OCI-LY1 (cell line): ENCODE results near the gene PPP2R2C.

Source experiments
- H2AFZ ChIP-seq: fragments of 200-600 bp; sonication (generic), shearing (Covaris generic); 2 replicates; pipeline ENCODE4 v1.6.0; 2014; ENCODE audit warnings: antibody characterized with exemption, mild to moderate bottlenecking, low read length
- H3F3A ChIP-seq: fragments of 200-600 bp; sonication (generic), shearing (Covaris generic); 2 replicates; pipeline ENCODE4 v1.6.0; 2014; ENCODE audit warnings: mild to moderate bottlenecking, antibody characterized with exemption, low read length, moderate library complexity; ENCODE audit not compliant: insufficient read depth
- H3K27ac ChIP-seq: fragments of 200-600 bp; sonication (generic); 2 replicates; pipeline ENCODE4 v1.5.1; 2014; ENCODE audit warnings: low read length, mixed run types, mild to moderate bottlenecking, low read depth; ENCODE audit not compliant: poor library complexity, severe bottlenecking
- H3K27me3 ChIP-seq: fragments of 200-600 bp; sonication (generic); 2 replicates; pipeline ENCODE4 v1.6.0; 2014; ENCODE audit warnings: antibody characterized with exemption, mild to moderate bottlenecking, low read length, moderate library complexity; ENCODE audit not compliant: insufficient read depth
- H3K36me3 ChIP-seq: fragments of 200-600 bp; sonication (generic); 2 replicates; pipeline ENCODE4 v1.6.1; 2014; ENCODE audit warnings: mild to moderate bottlenecking, antibody characterized with exemption, low read length, moderate library complexity, mixed read lengths; ENCODE audit not compliant: insufficient read depth
- H3K4me1 ChIP-seq: fragments of 200-600 bp; sonication (generic); 2 replicates; pipeline ENCODE4 v1.5.1; 2014; ENCODE audit warnings: mild to moderate bottlenecking, low read length, moderate library complexity; ENCODE audit not compliant: insufficient read depth, severe bottlenecking
- H3K4me2 ChIP-seq: fragments of 200-600 bp; sonication (generic), shearing (Covaris generic); 2 replicates; pipeline ENCODE4 v1.6.1; 2014; ENCODE audit warnings: low read length
- H3K4me3 ChIP-seq: fragments of 200-600 bp; sonication (generic); 2 replicates; pipeline ENCODE4 v1.5.1; 2014; ENCODE audit warnings: low read length, low read depth, mild to moderate bottlenecking, mixed read lengths; ENCODE audit not compliant: poor library complexity, severe bottlenecking
- H3K79me2 ChIP-seq: fragments of 200-600 bp; shearing (Covaris generic); 2 replicates; pipeline ENCODE4 v1.6.1; 2016; ENCODE audit warnings: mixed run types, low read length, mixed read lengths; ENCODE audit not compliant: insufficient read depth
- H3K9ac ChIP-seq: fragments of 200-600 bp; sonication (generic), shearing (Covaris generic); 2 replicates; pipeline ENCODE4 v1.6.1; 2014; ENCODE audit warnings: mild to moderate bottlenecking, low read length, mixed read lengths
- H3K9me2 ChIP-seq: fragments of 200-600 bp; sonication (generic), shearing (Covaris generic); 2 replicates; pipeline ENCODE4 v1.6.1; 2014; ENCODE audit warnings: low read depth, mild to moderate bottlenecking, low read length, mixed read lengths
- H3K9me3 ChIP-seq: fragments of 200-600 bp; shearing (Covaris generic); 2 replicates; pipeline ENCODE4 v1.6.1; 2014; ENCODE audit warnings: low read length, mixed read lengths
- H4K20me1 ChIP-seq: fragments of 200-600 bp; sonication (generic), shearing (Covaris generic); 2 replicates; pipeline ENCODE4 v1.6.0; 2016; ENCODE audit warnings: mild to moderate bottlenecking, low read length; ENCODE audit not compliant: insufficient read depth
- EZH2 ChIP-seq: fragments of 200-600 bp; sonication (generic), shearing (Covaris generic); IDR thresholded peaks from 2 replicates; pipeline ENCODE4 v1.8.0; 2017; ENCODE audit warnings: borderline replicate concordance, mixed run types, mild to moderate bottlenecking, antibody characterized with exemption, low read length, moderate library complexity, mixed read lengths
- TF ChIP-seq, protein P1 (sequence below): fragments of 200-600 bp; sonication (generic), shearing (Covaris generic); IDR thresholded peaks from 2 replicates; pipeline ENCODE4 v1.5.1; 2017; ENCODE audit warnings: mild to moderate bottlenecking, antibody characterized with exemption, low read length, moderate library complexity, mixed read lengths

Gene PPP2R2C

GRCh38 chr4:6275351-6275750 is 197.1 kb downstream of the PPP2R2C start:
- H3K79me2 ChIP-seq, result no peaks in the 10 kb centered on the region
- no peaks in the 10 kb centered on the region for H3K36me3 ChIP-seq
- no peaks in the 10 kb centered on the region for H3K4me1 ChIP-seq
- TF ChIP-seq, protein P1, sequence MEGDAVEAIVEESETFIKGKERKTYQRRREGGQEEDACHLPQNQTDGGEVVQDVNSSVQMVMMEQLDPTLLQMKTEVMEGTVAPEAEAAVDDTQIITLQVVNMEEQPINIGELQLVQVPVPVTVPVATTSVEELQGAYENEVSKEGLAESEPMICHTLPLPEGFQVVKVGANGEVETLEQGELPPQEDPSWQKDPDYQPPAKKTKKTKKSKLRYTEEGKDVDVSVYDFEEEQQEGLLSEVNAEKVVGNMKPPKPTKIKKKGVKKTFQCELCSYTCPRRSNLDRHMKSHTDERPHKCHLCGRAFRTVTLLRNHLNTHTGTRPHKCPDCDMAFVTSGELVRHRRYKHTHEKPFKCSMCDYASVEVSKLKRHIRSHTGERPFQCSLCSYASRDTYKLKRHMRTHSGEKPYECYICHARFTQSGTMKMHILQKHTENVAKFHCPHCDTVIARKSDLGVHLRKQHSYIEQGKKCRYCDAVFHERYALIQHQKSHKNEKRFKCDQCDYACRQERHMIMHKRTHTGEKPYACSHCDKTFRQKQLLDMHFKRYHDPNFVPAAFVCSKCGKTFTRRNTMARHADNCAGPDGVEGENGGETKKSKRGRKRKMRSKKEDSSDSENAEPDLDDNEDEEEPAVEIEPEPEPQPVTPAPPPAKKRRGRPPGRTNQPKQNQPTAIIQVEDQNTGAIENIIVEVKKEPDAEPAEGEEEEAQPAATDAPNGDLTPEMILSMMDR, result no peak
- no peak for TF ChIP-seq EZH2
- H4K20me1 ChIP-seq, result no peaks in the 10 kb centered on the region
- no peak overlapping the region for H3K27ac ChIP-seq
- H3K9me3 ChIP-seq, result no peaks in the 10 kb centered on the region
- H2AFZ ChIP-seq, result no peak overlapping the region
- H3F3A ChIP-seq, result no peaks in the 10 kb centered on the region
- H3K4me2 ChIP-seq, result no peak overlapping the region
- H3K9me2 ChIP-seq, result no peaks in the 10 kb centered on the region
- no peaks in the 10 kb centered on the region for H3K27me3 ChIP-seq
- no peak overlapping the region for H3K4me3 ChIP-seq
- H3K9ac ChIP-seq, result no peak overlapping the region

DNA sequence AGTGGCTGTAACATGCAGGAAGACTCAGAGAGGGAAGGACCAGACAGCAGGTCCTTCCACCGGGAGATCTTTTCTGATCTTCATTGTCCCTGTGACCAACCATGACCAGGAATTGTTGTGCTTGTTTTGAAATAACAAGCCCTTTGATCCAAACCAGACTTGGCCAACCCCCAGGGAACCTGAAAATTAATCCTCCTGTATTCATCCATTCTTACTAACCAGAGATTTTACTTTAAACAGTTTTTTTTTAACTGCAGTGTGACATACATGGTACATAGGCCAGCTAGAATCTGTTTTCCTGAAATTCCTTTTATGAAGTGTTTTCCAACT is 198.8 kb downstream of the PPP2R2C start:
- Histone ChIP-seq H3F3A (no peaks in the 10 kb centered on the region), H3K4me2 (no peak overlapping the region), H3K36me3 (no peaks in the 10 kb centered on the region), H3K9ac (no peak overlapping the region), H3K9me3 (no peaks in the 10 kb centered on the region), H3K4me3 (no peak overlapping the region), H2AFZ (no peak overlapping the region), H4K20me1 (no peaks in the 10 kb centered on the region), H3K9me2 (no peaks in the 10 kb centered on the region), H3K79me2 (no peaks in the 10 kb centered on the region), H3K27me3 (no peaks in the 10 kb centered on the region), H3K27ac (no peak overlapping the region), H3K4me1 (no peaks in the 10 kb centered on the region)
- no peak for TF ChIP-seq EZH2
- TF ChIP-seq, protein P1, result no peak

- no peaks in the 10 kb centered on the region for H3K27me3 ChIP-seq
- no peaks in the 10 kb centered on the region for H3K36me3 ChIP-seq
- H2AFZ ChIP-seq, result no peak overlapping the region
- no peaks in the 10 kb centered on the region for H3K4me1 ChIP-seq
- no peaks in the 10 kb centered on the region for H3K9me2 ChIP-seq
- H3K79me2 ChIP-seq, result no peaks in the 10 kb centered on the region
- no peak overlapping the region for H3K27ac ChIP-seq
- no peaks in the 10 kb centered on the region for H3K9me3 ChIP-seq
- no peak overlapping the region for H3K9ac ChIP-seq
- no peak overlapping the region for H3K4me3 ChIP-seq
- no peak overlapping the region for H3K4me2 ChIP-seq
- no peaks in the 10 kb centered on the region for H4K20me1 ChIP-seq
- TF ChIP-seq, protein P1, result no peak
- TF ChIP-seq EZH2, result no peak
- no peaks in the 10 kb centered on the region for H3F3A ChIP-seq
These were observed 199.4 kb downstream of the PPP2R2C start for GRCh38 chr4:6272863-6273660.
